HG03521 (cell line): ENCODE measurements around the gene FAM236C.
"Not testable (repeated sequence)": the region's sequence is repeated elsewhere in the genome, so short reads cannot be mapped to it uniquely, and the experiment has no call there.

ENCODE experiments used
- ATAC-seq: cut with Tn5 transposase; IDR thresholded peaks from one replicate; pipeline ENCODE4 v1.9.1; 2021; ENCODE audit warnings: mild to moderate bottlenecking, moderate library complexity; ENCODE audit not compliant: unreplicated experiment

FAM236C gene

DNA sequence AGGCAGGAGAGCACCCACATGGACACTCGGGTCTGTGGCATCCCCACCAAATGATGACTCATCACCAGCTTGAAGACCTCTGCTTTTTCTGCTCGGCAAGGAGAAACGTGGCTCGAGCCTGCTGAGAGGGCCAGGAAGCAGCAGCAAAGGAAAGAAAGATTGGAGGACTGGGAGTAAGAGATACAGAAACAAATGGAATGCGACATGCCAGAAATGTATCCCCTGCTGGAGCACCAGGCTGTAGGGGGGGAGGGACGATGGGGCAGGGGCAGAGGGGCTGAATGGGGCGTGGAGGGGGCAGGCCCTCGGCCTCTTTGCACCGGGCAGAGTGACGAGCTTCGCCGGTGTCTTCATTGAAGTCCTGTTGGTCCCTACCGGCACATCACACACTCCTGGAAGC is at the start of gene FAM236C:
TSS of gene FAM236C (plus strand) at position 301 of the 400 bp plus-strand sequence. CDS start 100 bp downstream, outside the sequence.
- not testable (repeated sequence) for ATAC-seq

DNA sequence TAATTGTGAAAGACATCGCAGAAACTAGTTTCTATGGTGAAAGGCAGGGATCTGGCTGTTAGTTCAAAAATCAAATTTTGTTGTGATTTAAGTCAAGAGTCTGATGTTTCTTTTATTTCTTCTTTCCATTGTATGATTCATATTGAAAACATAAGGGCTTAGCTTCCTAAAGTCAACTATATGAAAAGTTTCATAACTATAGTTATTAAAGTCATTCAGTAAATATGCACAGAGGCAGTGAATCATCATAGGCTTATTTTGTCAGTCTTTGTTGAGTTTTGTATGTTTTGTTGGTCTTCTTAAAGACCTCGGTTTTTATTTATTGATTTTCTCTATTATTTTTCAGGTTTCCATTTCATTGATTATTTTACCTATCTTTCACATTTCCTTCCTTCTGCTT is 29.5 kb upstream of the FAM236C start:
- not testable (repeated sequence) for ATAC-seq

DNA sequence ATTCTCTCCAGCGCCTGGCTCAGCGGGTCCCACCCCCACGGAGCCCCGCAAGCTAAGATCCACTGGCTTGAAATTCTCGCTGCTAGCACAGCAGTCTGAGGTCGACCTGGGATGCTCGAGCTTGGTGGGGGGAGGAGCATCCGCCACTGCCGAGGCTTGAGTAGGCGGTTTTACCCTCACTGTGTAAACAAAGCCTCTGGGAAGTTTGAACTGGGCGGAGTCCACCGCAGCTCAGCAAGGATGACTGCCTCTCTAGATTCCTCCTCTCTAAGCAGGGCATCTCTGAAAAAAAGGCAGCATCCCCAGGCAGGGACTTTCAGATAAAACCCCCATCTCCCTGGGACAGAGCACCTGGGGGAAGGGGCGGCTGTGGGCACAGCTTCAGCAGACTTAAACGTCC is 22.7 kb upstream of the FAM236C start:
- not testable (repeated sequence) for ATAC-seq

DNA sequence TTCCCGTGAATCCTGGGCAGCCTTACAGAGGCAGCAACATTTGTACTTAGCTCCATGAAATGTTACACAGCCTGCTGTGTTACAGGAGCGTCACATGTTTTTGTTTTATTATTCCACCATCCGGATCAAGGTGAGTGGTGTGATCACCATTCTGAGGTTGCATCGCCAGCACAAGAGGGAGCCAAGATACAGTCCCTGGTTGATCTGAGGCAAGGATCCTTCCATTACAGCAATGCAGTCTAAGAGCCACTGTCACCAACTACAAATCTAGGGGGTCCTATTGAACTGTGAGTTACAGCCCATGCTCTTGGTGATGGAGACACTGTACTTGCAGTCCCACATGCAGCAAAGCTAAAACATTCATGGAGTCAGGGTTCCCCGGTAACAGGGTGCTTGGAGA is 3.7 kb downstream of the FAM236C start:
- ATAC-seq = not testable (repeated sequence)

DNA sequence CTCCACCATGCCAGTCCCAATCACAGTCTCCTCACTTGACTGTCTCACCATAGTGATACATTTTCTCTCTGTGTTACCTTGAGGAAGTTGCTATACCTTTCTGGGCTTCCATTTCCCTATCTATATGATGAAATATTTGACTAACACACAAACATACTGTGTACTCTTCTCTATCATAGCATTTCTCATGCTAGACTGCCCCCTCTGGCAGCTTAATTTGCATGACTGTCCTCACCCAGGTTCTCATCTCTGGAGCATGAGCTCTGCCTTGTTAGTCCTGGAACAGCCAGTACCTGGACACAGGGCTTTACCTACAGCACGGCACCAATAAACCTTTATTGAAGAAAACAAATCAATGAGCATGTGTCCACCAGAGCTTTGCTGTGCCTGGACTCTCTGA is 19.9 kb downstream of the FAM236C start:
- not testable (repeated sequence) for ATAC-seq

DNA sequence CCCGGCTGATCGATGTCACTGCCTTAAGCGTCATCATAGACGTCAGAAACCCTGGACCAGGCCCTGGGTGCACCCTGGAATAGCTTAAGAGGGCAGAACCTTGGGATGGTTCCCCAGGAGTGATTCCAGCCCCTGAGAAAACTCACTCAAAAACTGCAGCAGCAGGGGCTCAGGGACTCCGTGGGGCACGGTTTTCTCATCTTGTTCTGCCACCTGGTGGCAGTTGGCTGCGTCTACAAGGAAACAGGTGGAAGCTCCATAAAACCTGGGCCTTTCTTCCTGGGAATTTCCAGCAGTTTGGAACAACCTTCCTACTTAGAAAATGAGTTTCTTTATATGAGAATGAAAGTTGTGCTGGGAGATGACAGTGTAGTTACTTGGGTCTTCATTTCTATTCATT is 24.0 kb downstream of the FAM236C start:
- ATAC-seq = not testable (repeated sequence)

DNA sequence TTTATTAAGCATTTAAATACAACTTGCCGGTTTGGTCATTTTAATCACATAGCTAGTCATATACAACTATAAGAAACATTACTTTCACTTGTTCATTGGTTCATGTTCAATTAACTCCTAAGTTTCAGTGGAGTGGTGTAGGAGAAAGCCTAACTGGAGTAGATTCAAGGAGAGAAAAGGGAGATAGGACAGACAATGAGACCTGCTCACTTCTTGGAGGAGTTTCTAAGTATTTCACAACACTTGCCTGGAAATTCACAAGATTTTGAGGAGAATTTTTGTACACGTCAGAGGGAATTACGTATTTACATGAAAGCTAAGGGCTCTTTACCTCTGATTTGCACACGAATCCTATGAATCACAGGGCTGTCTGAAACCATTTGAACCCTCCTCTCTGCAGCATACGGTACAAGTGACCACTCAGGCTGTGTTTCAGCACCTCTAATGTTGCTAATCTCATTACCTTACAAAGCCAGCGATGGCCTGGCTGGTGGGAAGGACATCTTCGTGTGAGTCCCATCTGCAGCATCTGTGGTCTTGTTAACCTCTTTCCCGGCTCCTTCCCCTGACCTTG is 24.6 kb downstream of the FAM236C start:
- ATAC-seq = not testable (repeated sequence)

DNA sequence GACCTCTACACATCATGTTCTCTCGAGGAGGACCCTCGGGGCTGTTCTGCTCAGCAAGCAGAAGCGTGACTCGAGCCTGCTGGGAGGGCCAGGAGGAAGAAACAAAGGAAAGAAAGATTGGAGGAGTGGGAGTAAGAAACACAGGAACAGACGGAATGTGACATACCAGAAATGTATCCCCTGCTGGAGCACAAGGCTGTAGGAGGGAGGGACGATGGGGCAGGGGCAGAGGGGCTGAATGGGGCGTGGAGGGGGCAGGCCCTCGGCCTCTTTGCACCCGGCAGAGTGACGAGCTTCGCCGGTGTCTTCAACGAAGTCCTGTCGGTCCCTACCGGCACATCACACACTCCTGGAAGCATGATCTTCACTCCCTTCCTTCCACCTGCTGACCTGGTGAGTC is 25.5 kb downstream of the FAM236C start, which contains the start of gene FAM236A:
TSS of gene FAM236A (plus strand) at position 301 of the 400 bp plus-strand sequence. CDS start at position 358, 57 bp downstream.
- ATAC-seq = not testable (repeated sequence)

DNA sequence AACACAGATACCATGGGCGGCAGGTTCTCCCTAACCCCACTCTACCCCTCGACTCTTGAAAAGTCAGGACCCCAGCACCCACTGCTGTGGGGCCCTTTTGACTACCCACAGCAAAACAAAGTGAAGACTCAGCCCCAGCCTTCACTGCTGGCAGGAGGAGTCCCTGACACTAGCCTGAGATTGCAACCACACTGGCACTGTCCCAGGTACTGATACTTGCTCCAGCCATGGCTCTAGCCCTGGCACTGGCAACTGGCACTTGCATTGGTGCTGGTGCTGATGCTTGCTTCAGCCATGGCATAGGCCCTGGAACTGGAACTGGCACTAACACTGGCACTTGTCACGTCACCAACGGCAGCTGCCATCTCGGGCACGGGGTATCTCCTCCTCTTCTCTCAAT is 29.9 kb downstream of the FAM236C start:
- not testable (repeated sequence) for ATAC-seq

DNA sequence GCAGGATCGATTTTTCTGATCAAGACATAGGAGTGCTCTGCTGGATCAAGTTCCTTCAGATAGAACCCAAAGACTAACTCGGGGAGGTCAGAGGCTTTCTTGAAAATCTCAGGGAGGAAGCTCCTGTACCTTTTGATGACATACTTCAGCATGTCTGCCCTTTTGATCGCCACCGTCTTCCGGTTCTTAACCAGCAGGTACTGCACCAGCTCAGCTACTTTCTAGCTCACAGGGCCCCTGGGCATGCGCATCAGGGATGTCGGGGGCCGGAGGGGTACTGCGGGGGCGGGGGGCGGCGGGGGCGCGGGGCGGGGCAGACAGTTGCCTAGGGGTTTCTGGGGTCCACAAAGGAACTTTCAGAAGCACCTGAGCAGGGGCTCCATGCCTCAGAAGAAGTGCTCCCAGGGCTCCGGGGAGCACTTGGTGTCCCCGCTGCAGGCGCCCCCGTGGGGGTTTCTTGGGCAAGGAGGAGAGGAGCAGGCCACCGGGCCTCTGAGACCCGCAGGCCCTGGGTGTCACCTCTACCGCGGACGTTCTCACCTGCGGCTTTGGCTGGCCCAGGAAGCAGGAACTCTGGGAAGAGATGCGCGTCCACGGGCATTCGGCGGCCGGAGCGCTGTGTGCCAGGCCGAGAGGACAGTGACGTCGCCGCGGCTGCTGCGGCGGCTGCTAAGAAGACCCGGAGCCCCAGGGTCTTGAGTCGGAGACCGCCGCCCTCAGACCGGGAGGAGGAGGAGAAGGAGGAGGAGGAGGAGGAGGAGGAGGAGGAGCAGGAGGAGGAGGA is 30.8 kb downstream of the FAM236C start:
- ATAC-seq = not testable (repeated sequence)

DNA sequence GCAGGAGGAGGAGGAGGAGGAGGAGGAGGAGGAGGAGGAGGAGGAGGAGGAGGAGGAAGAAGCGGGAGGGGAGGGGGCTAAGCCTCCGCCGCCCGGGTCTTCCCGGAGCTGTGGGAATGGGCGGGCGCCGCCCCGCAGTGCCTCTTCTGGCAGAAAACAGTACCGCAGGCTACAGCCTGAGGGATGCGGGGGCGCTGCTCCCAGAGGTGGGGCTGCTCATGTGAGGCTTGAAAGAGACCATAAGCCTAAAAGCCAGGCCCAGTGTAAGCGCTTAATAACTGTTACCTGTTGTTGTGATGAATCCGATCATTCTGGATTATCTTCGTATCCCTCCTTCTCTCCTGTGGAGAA is 31.4 kb downstream of the FAM236C start, which contains the start of gene DMRTC1:
TSS of gene DMRTC1 (minus strand) at position 19 of the 351 bp plus-strand sequence. CDS start 68,143 bp downstream, outside the sequence.
- ATAC-seq = peak; percentile 84

DNA sequence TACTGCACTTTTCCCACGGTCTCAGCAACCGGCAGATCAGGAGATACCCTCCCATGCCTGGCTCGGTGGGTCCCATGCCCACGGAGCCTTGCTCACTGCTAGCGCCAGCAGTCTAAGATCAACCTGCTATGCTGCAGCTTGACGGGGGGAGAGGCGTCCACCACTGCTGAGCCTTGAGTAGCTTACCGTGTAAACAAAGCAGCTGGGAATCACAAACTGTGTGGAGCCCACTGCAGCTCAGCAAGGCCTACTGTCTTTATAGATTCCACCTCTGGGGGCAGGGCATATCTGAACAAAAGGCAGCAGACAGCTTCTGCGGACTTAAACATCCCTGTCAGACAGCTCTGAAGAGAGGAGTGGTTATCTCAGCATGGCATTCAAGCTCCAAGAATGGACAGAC is 47.6 kb downstream of the FAM236C start:
- not testable (repeated sequence) for ATAC-seq
